Stimulated activated CD8-positive, alpha-beta memory T cell treated with anti-CD3 and anti-CD28 coated beads, Interleukin-4, amount 100 ng/mL, for 4 hours (primary cell): Measurements from ENCODE around the gene EZR.

Experiments used
- DNase-seq, 2 donors: peaks; one replicate each; pipeline ENCODE4 v3.0.0-alpha.2; 2020; ENCODE audit warnings: low read depth in 2 of 2, low spot score in 1 of 2

EZR gene

DNA sequence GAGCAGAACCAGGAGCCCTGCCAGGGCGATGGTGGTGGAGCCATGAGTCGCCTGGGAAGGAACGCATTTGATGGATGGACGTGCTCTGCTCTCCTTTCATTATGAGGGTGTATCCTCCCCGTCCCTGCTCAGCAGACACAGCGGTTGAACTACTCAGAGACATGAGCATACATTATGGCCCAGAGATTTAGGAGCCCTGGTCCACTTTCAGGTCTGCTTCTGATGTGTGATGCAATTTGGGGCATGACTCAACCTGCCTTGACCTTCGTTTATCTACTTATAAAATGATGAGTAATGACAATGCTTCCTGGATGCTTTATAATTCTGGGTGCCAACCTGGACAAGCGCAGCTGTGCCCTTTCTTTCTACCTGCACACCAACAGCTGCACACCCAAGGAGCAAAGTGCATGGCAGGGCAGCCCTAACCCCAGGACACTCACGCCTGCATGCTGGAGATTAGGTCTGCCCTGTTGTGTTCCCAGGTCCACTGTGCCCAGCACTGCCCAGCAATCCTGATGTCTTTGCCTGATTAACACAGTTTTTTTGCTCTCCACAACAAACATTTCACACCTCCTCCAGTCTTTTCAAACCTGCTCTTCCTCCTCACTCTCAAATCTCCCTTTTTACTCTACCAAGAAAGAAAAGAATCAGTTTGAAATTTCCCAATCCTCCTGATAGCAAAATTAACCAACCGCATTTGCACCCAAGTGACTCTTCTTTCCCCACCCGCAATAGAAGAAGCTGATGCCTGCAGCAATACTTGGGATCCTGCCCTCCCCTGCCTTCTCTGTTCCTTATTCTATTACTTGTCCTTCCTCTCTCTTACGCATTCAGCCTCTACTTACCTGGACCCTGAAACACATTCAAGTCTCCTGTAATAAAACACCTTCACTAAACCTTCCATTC lies 81.2 kb downstream of the EZR start:
- no peak for DNase-seq

DNA sequence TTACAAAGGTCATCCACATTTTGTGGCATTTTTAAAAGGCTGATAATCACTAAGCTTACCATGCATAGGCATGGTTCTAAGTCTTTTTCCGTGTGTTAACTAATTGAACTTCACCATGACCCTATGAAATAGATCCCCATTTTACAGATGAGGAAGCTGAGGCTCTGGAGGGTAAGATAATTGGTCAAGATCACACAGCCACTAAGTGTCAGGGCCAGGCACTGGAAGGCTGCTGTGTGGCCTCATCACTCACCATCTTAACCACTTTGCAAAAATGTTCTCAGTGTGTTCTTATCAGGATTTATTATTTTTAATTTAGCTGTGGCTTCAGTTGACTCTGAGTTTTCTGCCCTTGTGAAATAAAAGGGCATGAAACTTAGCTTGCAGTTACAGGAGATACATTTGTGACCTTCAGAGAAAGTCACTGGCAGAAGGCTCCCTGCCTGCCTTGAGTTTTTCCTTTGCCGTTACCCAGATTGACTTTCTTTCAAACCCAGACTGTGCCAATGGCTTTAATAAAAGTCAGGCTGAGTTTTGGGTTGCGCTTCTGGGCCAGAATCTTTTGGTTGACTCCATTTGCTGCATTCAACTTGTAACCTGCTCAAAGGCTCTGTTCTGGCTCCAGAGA lies 82.0 kb downstream of the EZR start:
- DNase-seq = no peak

DNA sequence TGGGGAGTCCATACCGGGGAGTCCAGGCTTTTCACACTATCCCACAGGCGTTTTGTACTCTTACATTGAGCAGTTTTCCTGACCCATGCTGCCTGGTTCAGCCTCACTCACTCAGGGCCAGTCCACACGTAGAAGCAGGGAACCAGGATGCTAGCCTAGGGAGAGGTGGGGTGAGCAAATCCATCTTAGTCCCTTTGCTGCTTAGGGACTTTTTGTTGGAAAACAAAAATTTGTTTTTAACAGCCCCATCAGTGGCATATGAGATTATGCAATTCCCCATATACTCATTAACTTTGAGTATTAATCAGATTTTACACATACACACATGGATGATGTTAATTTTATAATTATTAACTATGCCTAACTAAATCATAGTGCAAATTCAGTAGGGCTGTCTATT lies 84.2 kb downstream of the EZR start:
- DNase-seq = no peak

DNA sequence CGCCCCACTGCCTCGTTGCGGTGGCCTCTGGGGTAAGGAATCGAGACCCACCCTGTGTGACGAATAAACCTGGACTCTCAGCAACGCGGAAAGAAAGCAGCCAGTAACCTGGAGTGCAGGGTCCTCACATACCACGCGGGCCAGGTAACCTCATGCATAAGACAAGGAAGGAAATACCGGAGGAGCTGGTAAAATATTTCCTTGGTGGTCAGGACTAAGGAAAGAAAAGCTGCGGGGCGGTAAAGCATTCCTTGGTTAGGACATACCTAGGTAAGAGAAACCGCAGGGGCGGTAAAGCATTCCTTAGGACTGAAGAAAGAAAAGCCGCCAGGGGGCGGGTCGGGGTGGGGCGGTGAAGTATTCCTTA lies 88.6 kb downstream of the EZR start:
- no peak for DNase-seq

DNA sequence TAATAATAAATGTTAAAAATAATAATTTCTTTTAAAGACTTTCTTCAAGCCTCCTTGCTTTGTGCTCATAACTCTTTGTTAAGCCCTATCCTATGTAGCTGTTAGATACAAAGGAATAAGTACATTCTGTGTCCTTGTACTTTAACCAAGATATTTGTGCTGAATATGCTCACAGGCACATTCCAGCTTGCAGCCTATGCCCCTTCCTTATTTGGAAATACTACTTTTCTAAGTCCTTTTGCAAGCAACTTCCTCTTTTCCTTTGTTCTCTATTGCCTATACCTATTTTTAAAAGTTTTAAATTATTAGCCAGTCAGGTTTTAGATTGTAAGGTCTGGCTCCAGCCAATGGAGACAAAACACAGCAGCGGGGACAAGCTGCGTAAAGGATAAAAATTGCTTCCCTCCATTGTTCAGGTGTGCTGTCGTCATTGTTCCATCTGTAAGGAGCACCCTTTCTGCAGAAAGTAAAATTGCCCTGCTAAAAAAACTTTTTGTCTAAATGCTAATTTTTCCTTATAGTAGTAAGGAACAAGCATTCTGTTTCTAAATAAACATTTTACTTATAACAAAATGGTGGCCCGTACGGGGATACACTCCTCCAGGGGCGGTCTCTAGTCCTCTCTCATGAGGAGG lies 89.1 kb downstream of the EZR start:
- DNase-seq = no peak

DNA sequence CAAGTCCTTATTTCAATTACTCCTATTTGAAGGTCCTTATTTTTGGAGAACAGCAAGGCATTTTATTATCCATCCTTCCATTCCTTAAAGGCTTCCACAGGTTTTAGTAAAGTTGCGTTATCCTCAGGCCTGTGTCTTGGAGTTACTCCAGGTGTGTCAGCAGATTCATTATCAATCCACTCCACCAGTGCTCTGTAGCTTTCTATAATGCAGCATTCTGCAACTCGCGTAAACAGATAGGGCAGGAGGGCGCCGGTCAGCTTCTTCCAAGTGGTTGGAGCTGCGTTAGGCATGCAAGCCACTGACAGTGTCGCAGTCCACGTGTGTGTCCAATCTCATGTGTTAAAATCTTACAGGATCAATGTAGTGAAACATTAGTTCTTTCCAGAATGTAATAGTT lies 93.5 kb downstream of the EZR start:
- DNase-seq = no peak

DNA sequence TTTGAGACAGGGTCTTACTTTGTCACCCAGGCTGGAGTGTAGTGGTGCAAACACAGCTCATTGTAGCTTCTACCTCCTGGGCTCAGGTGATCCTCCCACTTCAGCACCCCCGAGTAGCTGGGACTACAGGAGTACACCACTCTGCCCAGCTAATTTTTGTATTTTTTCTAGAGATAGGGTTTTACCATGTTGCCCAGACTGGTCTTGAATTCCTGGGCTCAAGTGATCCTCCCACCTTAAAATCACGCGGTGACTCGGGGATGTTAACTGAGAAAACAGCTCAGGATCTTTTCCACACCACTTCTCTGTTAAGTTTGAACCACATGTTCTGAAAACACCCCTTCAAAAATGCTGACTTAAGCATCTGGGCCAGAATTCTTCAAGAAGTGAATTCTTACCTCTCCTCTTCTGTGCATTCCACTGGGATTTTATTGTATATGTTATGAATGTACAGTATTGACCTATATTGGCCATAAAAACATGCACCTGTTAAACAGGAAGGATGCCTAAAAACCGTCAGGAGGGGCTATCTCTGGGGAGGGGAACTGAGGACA lies 96.9 kb downstream of the EZR start:
- DNase-seq = no peak

DNA sequence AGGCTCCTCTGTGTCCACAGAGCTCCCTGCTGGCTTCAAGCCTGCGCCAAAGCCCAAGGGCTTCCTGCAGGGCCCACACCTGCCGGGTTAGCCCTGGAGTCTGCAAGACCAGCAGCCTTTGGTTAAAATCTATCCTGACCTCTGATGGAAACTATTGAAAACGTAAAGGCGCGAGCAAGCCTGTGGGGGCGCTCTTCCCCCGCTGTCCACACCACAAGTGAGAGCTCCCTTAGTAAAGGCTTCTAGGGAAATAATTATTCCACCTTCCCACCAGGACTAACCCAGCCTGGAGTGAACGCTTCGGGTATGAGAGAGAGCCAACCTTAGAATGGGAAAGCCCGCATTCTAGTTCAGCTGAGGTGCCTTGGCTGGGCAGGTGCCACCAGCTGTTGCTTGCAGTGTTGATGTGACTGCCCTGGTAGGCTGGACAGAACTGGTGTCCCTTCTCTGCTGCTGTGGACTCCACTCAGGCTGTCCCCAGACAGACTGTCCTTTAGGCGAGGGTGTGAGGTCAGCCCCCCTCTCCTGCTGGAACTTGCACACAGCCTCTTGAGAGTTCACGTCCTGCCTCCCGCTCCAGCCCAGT lies 100.6 kb downstream of the EZR start:
- no peak for DNase-seq

DNA sequence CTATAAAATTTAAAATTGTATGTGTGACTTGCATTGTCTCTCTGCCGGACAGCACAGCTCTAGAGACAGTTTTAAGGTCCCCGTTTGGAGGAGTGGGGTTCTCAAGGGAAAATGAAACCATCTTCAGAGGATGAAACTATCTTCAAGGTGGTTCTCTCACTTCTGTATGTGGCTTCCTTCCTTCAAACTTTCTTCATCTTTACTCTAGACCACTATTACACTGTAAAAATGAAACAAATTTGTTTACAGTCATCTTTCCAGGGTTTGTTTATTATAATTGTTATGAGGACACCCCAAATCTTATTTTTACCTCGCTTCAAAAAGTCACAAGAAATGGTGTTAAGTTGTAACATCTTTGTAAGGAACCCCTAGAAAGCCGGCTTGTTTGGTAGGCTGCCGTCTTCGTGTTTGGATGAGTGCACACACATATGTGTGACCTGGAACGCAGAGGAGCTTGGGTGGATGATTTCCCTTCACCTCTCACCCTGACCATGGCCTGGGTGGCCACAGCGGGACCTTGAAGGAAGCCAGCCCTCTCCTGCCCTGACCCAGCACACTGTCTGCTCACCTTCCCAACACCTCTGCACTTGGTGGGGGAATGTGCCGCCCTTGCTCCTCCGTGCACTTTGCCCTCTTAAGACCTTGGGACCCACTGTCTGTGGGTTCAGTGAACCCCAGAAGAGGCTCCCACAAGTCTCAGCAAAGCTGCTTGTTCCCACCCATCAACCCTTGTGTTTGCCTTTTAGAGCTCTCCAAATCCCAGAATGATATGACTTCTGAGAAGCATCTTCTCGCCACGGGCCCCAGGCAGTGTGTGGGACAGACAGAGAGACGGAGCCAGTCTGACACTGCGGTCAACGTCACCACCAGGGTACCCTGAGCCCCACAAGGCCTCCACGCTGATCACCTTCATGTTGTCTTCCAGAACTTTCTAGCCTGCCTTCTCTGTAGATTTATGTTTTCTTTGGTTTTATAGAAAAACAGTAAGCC lies 101.5 kb downstream of the EZR start:
- no peak for DNase-seq
